ENCODE data around the gene ATP4B.

GRCh38 chr13:113638173-113638746 is 19.7 kb downstream of the ATP4B start:
- TF ChIP-seq CTCF (conservative IDR thresholded peaks at IDR 0.05; ENCODE audit: low read length) = no peak
- no peak for TF ChIP-seq EZH2phosphoT487 (IDR thresholded peaks at IDR 0.05; ENCODE audit: borderline replicate concordance)
